ENCODE measurements around the gene TBC1D14.

DNA sequence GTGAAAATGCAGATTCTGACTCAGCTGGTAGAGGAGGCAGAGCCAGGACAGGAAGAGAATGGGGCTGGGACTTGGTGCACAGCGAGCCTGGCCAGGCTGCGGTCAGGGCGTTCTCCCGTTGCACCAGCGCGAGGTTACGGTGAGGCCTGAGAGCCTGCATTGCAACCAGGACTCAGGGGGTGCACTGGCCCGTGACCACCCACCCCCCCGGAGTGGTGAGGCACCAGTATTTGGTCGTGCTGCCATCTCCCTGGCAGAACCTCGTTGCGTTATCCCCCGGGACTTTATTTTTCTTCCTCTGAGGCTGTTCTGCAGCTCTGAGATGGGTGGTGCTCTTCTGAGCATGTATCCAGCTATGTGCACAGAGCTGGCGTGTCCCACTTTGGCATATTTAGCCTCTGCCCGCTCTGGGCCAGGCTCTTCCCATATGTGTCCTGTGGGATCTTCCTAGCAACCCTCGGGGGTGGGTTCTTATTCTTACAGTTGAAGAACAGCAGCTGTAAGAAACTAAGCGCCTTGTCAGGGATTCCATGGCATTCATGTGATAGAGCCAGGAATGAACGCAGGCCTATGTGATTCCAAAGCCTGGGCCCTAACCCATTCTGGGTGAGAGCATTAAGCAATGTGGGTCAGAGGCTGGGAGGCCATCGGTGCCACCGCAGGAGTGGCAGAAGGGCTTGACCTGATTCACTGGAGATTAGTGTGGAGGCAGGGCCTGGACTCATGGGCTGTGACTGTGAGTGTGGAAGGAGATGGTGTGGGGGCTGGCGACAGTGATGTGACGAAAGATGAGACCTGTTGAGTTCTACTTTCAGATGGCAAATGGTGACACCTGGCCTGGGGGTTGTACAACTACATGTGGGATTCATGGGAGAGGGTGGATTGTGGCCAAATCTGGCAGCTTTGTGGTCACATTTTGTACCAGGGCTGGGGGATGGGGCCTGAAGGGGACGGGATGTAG lies 136.6 kb downstream of the TBC1D14 start:
- TF ChIP-seq, protein P1, sequence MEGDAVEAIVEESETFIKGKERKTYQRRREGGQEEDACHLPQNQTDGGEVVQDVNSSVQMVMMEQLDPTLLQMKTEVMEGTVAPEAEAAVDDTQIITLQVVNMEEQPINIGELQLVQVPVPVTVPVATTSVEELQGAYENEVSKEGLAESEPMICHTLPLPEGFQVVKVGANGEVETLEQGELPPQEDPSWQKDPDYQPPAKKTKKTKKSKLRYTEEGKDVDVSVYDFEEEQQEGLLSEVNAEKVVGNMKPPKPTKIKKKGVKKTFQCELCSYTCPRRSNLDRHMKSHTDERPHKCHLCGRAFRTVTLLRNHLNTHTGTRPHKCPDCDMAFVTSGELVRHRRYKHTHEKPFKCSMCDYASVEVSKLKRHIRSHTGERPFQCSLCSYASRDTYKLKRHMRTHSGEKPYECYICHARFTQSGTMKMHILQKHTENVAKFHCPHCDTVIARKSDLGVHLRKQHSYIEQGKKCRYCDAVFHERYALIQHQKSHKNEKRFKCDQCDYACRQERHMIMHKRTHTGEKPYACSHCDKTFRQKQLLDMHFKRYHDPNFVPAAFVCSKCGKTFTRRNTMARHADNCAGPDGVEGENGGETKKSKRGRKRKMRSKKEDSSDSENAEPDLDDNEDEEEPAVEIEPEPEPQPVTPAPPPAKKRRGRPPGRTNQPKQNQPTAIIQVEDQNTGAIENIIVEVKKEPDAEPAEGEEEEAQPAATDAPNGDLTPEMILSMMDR (IDR thresholded peaks at IDR 0.05): no peak
- no peak for TF ChIP-seq POLR2A (IDR thresholded peaks at IDR 0.05)
